NCI-H146 treated with DMSO at 0.1 percent for 48 hours (cell line): ENCODE results near the gene KRTAP4-8.
A peak's percentile ranks its signal among the peaks of the same experiment; 100 is the strongest.
"Not testable (repeated sequence)": the region's sequence is repeated elsewhere in the genome, so short reads cannot be mapped to it uniquely, and the experiment has no call there.

ENCODE experiments used
- DNase-seq: peaks from one replicate; lab custom pipeline; 2025; ENCODE audit not compliant: unreplicated experiment; lab: John Stamatoyannopoulos, UW

Gene KRTAP4-8

DNA sequence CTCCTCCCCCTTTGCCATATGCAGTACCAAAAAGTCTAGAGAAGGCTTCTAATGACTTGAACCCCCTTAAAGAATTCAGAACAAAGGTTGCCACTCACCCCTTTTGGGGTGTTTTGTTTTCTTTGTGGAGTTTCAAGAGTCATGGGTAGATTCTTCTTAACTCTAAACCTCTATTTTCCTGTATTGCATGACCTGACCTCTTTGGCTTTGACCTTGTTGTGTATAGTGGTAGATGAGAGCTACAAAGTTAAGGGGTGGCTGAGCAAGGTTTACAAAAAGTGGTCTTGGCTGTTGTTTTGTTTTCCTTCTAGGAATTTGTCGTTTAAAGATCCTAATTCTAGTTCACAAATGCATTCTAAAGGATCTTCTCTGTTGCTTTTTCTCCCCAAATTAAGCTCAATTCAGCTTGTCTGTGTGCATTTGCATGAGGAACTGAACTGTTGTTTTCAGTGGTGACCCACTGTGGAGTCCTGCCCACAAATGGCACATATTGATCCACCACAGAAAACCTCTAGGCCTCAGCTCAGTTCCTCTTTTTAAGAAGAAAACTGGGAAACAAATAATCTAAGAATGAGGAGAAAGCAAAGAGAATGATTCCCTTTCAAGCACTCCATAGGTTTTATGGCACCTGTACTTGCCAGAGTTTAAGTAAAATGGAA lies 10.9 kb upstream of the KRTAP4-8 start:
- DNase-seq = not testable (repeated sequence)

DNA sequence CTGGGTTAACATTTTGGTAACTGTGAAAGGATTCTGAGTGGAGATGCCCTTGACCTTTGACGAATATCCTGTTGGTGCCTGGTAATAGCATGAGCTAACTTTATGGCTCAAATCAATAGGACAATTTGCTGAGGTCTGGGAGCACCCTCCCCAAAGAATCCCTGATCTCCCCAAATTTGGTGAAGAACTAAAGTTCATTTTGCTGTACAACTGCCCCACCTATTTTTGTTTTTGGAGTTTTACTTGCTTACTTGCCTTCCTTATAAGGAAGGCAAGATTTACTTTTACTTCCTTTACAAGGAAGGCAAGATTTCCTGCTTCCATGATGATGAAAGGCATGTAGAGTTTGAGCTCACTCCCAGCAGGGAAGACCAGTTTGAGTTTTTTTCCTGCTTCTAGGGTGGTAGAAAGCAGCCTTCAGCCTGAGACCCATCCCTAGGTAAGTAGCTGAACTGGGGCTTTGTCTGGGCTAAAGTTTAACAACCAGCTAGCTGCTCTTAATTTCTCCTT lies 10.1 kb upstream of the KRTAP4-8 start:
- no peak for DNase-seq

DNA sequence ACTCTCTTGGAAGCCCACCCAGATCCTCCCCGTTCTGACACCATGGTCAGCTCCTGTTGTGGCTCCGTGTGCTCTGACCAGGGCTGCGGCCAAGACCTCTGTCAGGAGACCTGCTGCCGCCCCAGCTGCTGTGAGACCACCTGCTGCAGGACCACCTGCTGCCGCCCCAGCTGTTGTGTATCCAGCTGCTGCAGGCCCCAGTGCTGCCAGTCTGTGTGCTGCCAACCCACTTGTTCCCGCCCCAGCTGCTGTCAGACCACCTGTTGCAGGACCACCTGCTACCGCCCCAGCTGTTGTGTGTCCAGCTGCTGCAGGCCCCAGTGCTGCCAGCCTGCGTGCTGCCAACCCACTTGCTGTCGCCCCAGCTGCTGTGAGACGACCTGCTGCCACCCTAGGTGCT lies 7.4 kb upstream of the KRTAP4-8 start, which contains the start of gene KRTAP4-9:
KRTAP4-9 (plus strand) TSS at position 43 of the 400 bp plus-strand sequence; CDS start at position 43, 0 bp downstream.
- DNase-seq = not testable (repeated sequence)

DNA sequence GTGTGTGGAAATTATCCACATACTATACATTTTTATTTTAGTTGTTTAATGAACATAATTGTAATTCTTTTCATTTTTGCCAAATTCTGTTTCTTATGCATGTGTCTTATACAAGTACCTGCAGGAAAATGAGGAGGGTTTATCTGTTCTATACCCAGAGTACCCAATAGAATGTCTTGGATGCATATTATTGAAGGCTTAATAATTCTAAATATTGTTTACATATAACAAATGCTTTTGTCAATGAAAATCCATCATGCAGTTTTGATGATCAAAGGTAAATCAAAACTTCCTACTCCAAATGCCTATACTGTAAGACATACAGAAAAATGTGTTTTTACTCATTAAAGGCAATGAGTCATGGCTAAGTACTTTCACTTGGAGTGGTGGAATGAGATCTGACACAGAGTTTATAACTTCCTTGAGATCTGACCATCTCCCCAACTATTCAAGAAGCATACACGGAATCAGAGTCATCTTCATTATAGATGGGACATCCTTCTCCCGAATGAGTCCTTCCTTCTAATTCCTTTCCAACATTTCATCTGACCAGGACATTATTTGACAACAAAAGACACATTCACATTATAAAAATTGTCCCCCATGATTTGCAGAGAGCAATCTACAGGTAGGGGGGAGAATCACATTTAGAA lies 6.6 kb upstream of the KRTAP4-8 start:
- not testable (repeated sequence) for DNase-seq

DNA sequence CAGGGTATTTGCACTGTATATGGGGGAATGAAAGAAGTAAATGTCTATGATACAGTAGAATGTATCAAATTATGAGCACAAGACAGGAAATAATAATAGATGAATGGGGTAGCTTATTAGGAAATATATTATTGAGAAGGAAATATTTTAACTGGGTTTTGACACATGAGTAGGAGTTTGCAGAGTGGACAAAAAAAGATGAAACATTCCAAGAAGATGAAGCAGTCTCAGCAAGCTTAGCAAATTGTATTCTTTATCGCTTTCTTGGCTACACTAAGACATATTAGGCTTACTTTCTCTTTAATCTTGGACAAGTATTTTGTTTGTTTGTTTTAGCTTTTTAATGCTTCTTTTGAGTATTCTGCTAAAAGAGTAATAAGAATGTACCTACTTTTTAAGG lies 6.0 kb upstream of the KRTAP4-8 start:
- no peak for DNase-seq

DNA sequence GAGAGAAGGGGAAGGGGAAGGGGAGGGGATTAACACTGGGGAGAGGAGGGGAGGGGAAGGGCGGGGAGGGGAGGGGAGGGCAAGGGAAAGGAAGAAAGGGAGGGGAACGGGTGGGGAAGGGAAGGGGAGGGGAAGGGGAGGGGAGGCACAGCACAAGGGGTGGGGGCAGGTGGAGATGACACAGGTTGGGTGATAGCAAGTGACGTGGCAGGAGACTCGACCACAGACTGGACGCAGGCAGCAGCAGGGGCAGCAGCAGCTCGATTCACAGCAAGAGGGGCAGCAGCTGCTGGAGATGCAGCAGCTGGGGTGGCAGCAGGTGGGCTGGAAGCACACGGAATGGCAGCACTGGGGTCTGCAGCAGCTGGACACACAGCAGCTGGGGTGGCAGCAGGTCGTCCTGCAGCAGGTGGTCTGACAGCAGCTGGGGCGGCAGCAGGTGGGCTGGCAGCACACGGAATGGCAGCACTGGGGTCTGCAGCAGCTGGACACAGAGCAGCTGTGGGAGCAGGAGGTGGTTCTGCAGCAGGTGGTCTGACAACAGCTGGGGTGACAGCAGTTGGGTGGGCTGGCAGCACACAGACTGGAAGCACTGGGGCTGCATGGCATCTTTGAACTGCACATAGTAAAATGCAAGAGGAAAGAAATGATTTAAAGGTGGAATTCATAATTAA lies 3.8 kb upstream of the KRTAP4-8 start, which contains the start of gene KRTAP4-16:
KRTAP4-16 (minus strand) TSS at position 624 of the 674 bp plus-strand sequence; CDS start at position 624, 0 bp downstream.
- DNase-seq = no peak

DNA sequence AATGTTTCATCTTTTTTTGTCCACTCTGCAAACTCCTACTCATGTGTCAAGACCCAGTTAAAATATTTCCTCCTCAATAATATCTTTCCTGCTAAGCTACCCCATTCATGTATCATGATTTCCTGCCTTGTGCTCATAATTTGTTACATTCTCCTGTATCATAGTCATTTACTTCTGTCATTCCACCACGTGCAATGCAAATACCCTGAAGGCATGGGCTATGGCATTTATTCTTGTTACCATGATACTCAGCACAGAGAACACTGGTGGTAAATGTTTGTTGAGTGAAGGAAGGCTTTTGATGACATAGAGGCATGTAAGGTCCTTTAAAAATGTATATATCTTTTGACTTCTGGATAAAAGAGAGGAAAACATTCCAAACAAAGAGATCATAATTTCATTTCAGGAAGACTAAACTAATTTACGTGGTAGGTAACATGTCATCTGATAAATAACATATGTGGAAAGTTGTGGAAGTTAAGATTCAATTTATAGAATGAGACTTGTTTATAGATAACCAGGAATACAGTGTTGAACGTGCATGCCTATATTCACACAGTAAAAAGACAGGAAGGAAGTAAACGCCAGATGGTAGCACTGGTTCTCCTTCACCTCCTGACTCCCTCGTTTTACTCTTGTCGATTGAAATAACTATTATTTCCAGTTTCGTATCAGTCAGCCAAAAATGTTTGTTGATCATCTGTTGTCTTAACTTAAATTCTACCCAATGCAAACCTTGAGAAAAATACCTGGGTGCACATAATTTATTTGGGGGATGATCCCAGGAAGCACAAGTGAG lies 1.9 kb upstream of the KRTAP4-8 start:
- DNase-seq = not testable (repeated sequence)

DNA sequence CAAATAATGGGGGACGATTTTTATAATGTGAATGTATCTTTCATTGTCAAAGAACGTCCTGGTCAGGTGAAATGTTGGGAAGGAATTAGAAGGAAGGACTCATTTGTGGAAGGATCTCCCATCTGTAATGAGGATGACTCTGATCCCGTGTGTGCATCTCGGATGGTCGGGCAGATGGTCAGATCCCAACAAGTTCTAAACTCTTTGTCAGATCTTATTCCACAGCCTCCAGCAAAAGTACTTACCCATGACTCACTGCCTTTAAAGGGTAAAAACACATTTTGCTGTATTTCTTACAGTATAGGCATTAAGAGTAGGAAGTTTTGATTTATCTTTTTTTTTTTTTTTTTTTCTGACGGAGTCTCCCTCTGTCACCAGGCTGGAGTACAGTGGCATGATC lies 539 bp upstream of the KRTAP4-8 start:
- DNase-seq = no peak

DNA sequence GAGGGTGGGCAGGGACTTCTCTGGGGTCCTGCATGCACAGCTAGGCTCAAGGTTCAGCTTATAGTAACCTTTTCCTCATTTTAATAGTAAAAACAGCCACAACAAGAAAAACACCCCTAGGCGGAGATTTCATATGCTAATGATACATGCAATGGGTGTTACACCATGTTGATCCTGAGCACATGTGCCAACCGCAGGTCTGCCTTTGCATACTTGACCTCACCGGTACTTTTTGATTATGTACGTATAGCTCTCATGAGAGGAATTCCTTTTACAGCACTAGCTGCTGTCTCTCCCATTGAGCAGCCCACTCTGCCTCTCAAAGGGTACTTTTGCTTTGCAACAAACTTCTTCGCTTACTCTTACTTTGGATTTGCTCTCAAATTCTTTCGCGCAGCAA lies 1.9 kb downstream of the KRTAP4-8 start:
- DNase-seq = no peak

DNA sequence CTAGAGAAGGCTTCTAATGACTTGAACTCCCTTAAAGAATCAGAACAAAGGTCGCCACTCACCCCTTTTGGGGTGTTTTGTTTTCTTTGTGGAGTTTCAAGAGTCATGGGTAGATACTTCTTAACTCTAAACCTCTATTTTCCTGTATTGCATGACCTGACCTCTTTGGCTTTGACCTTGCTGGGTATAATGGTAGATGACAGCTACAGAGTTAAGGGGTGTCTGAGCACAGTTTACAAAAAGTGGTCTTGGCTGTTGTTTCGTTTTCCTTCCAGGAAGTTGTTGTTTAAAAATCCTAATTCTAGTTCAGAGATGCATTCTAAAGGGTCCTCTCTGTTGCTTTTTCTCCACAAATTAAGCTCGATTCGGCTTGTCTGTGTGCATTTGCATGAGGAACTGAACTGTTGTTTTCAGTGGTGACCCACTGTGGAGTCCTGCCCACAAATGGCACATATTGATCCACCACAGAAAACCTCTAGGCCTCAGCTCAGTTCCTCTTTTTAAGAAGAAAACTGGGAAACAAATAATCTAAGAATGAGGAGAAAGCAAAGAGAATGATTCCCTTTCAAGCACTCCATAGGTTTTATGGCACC lies 9.1 kb downstream of the KRTAP4-8 start:
- DNase-seq = not testable (repeated sequence)

DNA sequence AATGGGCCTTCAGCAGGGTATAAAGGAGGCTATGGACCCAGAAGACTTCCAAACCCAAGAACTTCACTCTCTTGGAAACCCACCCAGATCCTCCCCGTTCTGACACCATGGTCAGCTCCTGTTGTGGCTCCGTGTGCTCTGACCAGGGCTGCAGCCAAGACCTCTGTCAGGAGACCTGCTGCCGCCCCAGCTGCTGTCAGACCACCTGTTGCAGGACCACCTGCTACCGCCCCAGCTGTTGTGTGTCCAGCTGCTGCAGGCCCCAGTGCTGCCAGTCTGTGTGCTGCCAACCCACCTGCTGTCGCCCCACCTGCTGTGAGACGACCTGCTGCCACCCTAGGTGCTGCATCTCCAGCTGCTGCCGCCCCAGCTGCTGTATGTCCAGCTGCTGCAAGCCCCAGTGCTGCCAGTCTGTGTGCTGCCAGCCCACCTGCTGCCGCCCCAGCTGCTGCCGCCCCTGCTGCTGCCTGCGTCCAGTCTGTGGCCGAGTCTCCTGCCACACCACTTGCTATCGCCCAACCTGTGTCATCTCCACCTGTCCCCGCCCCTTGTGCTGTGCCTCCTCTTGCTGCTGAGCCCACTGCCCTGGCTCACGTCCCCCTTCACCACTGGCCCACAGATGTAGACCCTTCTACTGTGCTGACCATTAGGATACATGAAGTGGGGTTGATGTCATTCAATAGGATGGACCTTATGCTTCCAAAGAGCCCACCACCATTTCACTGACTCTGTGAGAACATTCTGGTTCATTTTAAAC lies 13.7 kb downstream of the KRTAP4-8 start, which contains the start of gene KRTAP4-7:
KRTAP4-7 (plus strand) TSS at position 51 of the 757 bp plus-strand sequence; CDS start at position 108, 57 bp downstream.
- DNase-seq = not testable (repeated sequence)

DNA sequence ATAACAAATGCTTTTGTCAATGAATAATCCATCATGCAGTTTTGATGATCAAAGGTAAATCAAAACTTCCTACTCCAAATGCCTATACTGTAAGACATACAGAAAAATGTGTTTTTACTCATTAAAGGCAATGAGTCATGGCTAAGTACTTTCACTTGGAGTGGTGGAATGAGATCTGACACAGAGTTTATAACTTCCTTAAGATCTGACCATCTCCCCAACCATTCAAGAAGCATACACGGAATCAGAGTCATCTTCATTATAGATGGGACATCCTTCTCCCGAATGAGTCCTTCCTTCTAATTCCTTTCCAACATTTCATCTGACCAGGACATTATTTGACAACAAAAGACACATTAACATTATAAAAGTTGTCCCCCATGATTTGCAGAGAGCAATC lies 14.5 kb downstream of the KRTAP4-8 start:
- DNase-seq = not testable (repeated sequence)

DNA sequence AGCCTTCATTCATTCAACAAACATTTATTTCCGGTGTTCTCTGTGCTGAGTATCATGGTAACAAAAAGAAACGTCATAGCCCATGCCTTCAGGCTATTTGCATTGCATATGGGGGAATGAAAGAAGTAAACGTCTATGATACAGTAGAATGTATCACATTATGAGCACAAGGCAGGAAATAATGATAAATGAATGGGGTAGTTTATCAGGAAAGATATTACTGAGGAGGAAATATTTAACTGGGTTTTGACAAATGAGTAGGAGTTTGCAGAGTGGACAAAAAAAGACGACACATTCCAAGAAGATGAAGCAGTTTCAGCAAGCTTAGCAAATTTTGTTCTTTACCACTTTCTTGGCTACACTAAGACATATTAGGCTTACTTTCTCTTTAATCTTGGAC lies 15.3 kb downstream of the KRTAP4-8 start:
- no peak for DNase-seq

DNA sequence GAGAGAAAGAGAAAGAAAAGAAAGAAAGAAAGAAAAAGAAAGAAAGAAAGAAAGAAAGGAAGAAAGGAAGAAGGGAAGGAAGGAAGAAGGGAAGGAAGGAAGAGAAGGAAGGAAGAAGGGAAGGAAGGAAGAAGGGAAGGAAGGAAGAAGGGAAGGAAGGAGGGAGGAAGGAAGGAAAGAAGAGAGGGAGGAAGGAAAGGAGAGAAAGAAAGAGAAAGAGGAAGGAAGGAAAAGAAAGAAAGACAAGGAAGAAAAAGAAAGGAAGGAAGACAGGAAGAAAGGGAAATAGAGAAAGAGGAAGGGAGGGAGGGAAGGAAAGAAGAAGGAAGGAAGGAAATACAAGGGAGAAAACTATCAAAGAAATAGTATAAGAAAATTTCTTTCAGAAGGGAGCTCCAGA lies 21.2 kb downstream of the KRTAP4-8 start:
- DNase-seq = no peak

DNA sequence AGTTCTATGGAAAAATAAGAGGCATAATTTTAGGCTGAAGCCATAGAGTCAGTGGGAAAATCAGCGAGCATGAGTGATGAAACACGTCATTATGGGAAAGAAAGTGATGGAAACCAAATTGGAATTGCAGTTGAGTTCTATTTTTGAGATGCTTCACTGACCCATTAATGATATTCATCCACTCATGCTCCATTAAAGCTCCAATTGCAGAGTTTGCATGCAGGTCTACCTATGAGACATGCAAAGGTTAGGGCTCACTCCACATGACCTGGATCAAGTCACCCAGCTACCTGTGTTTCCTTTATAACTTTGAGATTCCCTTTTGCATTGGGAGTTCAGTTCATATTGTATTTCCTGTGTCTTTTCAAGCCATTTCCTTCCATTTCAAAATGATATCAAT lies 24.3 kb downstream of the KRTAP4-8 start:
- DNase-seq = no peak

DNA sequence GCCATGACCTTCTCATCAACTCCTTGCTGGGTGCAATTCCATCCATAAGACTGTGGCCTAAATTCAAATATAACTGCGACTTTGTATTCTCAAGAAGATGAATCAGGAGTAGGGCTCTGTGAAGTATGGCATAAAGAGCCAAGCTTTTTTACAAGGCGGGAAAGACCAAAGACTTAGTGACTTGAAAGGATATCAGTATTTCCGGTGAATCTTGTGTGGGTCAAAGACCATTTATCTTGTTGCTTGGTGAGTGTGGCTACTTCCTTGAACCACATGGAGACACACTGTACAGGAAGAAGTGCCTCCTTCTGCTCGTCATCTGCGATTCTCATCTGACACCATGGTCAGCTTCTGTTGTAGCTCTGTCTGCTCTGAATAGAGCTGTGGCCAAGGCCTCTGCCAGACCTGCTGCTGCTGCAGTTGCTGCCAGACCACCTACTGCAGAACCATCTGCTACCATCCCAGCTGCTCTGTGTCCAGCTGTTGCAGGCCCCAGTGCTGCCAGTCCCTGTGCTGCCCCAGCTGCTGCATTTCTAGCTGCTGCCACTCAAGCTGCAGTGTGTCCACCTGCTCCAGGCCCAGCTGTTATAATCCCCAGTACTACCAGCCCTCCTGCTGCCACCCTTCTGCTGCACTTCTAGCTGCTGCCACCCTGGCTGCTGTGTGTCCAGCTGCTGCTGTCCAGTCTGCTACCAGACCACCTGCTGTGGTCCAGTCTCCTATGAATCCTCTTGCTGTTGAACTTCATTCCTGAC lies 26.2 kb downstream of the KRTAP4-8 start:
- peak; percentile 33 for DNase-seq

DNA sequence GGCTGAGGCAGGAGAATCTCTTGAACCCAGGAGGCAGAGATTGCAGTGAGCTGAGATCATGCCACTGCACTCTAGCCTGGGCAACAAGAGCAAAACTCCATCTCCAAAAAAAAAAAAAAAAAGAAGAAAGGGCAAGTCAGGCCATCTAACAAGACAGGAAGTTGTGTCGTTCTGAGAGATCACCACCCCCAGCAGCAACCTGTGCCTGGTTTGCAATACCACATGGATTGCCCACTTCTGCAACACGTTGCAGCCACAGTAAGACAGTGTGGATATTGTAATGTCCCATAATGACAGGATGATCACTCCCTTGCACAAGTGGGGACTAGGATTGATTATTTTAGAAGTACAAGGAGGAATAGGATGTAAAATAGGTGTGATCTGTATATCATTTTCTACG lies 28.9 kb downstream of the KRTAP4-8 start:
- DNase-seq = no peak

DNA sequence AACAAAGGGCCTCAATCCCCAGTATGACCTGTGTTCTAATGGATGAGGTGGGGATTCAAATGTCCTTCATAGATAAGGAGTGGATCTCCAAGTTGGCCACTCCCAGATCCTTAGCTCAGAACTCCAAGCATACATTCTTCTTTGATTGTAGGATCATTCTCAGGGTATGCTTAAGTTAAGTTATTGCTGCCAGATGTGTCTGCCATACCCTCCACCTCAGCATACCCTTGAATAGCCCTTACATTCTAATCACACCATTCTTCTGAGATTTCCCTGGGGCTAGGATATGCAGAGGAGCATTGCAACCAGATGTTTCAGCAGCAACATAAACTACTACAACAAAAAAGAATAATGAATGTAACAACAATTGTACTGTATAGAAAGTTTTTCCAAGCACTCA lies 30.7 kb downstream of the KRTAP4-8 start:
- DNase-seq = no peak
